Measurements from ENCODE around the gene SLC16A5. TPM values are rescaled to one million over a fixed set of nuclear protein-coding genes. Genes with fewer than 3 reads are reported as not detected.

SLC16A5 gene
- total RNA-seq, 1 donor from 2014 or later, result 10.5 TPM

GRCh38 chr17:75079023-75079373 is 8.8 kb upstream of the SLC16A5 start:
- intact Hi-C loops (cut with DNase I), result no loop called here
- DNase-seq (ENCODE audit: low spot score) (no peak), ATAC-seq (no peak)

DNA sequence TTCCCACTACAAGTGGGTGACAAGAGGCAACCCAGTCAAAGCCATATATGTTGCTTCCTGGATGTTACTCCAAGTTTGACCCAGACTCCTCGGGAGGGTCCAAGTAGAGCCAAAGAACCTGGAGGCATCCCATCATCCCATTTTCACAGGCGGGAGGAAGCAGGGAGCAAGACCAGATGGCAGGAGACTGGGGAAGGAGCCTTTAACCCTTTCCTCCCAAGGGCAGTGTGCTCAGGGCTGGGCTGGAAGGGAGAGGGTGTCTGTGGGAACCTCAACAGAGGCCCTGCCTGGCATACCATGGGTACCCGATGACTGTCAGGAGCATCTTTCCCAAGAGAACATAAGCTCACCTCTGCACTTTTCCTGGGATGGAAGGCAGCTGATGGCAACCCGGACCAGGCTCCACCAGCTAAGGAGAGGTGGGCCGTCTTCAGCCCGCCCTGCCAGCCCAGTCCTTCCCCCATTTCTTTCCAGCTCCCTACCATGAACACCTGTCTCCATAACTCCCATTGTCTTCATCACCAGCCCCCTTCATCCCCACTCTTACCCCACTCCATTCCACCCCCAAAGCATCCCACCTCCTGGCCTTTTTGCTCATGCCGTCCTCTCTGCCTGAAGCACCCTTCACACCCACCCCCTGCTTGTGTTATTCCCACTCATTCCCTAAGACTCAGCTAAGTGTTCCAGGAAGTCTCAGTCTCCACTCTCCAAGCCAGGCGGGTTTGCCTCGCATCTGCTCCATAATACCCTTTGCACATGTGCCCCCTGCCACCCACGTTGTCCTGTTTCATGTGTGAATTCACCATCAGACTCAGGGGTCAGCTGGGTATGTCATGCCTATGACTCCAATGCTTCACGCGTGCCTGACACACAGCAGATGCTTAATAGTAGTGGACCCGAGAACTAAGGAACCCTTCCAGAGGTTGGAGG is 5.9 kb upstream of the SLC16A5 start:
- intact Hi-C loops (cut with DNase I), result no loop called here
- DNase-seq (ENCODE audit: low spot score), result no peak

GRCh38 chr17:75082683-75083082 is 5.1 kb upstream of the SLC16A5 start:
- ATAC-seq (no peak), DNase-seq (ENCODE audit: low spot score) (no peak)
- intact Hi-C loops (cut with DNase I), result no loop called here

More for the DNA sequence above, 5.9 kb upstream of the SLC16A5 start:
- no peak for ATAC-seq

- DNase-seq (ENCODE audit: low spot score) (no peak), ATAC-seq (peak; percentile 7)
- intact Hi-C loops (cut with DNase I), result no loop called here
Measured at GRCh38 chr17:75084039-75084660, 3.6 kb upstream of the SLC16A5 start.

GRCh38 chr17:75086496-75087181 is 1.1 kb upstream of the SLC16A5 start:
- intact Hi-C loops (cut with DNase I), result no loop called here
- DNase-seq (ENCODE audit: low spot score) (no peak), ATAC-seq (no peak)

- DNase-seq (ENCODE audit: low spot score) (no peak), ATAC-seq (no peak)
- intact Hi-C loops (cut with DNase I), result no loop called here
Measured at GRCh38 chr17:75087182-75087557, 584 bp upstream of the SLC16A5 start.

DNA sequence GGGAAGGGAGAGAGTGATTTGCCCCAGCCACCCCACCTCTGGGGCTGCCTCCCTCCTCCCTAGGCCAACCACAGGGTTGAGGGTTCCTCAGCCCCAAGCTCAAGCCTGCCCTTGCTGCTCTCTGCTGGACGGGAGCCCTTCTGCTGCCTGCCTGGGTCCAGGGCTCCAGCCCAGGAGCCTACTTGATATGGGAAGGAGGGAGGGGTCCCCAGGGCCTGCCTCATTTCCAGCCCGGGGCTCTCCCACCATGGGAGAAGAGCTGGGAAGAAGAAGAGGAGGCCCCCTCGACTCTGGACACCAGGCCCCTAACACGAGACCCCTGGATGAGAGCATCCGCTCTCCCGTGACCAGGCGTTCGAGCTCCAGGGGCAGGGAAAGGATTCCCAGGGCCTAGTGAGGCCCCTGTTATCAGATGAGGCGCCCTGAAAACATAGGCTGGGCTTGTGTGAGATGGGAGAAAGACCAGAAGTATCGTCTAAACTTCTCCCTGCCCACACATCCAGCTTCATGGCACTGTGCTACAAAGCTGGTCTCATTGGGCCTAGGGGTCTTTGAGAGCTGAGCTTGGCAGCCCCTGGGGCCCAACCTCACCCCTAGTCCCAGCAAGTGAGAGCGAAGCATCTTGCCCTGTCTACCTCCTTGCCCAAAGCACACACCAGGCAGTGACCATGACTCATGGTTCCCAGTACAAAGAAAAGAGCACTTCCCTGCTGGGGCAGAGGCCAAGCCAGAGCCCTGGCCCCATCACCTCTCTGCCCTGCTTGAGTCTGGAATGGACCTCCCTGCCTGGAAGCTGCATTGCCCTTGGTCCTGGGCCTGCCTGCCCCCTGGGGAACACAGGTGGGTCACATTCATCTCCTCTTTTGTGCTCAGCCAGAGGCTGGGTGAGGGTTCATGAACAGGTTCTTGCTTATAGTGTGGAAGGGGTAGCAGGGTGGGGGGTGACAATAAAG is 987 bp downstream of the SLC16A5 start:
- ATAC-seq (peak; percentile 27), DNase-seq (ENCODE audit: low spot score) (no peak)
- intact Hi-C loops (cut with DNase I), result no loop called here

GRCh38 chr17:75090871-75091854 is 3.4 kb downstream of the SLC16A5 start:
- intact Hi-C loops (cut with DNase I), result no loop called here
- ATAC-seq (peak; percentile 12), DNase-seq (ENCODE audit: low spot score) (no peak)

GRCh38 chr17:75091855-75092327 is 4.1 kb downstream of the SLC16A5 start:
- no peak for ATAC-seq
- intact Hi-C loops (cut with DNase I), result no loop called here

GRCh38 chr17:75093548-75094158 is 5.9 kb downstream of the SLC16A5 start:
- ATAC-seq (no peak), DNase-seq (ENCODE audit: low spot score) (no peak)
- intact Hi-C loops (cut with DNase I), result no loop called here

More at GRCh38 chr17:75091855-75092327, 4.1 kb downstream of the SLC16A5 start:
- no peak for DNase-seq (ENCODE audit: low spot score)

DNA sequence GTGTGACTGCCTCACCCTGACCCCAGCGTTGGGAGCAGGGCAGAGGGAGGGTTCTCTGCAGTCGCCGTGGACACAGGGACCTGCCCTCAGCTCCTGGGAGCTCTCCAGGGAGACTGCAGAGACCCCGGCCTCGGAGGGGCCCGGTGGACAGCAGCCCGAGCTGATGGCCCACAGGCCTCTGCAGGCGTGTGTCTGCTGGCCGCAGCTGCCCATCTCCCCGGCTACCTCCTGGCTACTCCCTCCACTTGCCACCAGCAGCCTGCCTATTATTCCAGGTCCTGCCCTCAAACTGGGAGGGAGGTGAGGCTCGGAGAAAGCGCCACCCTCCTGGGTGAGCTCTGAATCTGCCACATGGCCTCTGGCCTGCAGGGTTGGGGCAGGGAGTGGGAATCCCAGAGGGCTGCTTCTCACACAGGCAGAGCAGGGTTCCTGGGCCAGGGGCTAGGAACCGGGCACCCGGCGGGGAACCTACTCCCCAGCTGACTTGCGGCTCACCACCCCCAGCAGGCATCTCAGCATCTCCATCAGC is 7.2 kb downstream of the SLC16A5 start:
- no peak for ATAC-seq
- no peak for DNase-seq (ENCODE audit: low spot score)
- intact Hi-C loops (cut with DNase I), result no loop called here

- ATAC-seq, result peak; percentile 76
- intact Hi-C loops (cut with DNase I), result no loop called here
- DNase-seq (ENCODE audit: low spot score), result peak; percentile 61
Measured at GRCh38 chr17:75096082-75096625, 8.4 kb downstream of the SLC16A5 start.

DNA sequence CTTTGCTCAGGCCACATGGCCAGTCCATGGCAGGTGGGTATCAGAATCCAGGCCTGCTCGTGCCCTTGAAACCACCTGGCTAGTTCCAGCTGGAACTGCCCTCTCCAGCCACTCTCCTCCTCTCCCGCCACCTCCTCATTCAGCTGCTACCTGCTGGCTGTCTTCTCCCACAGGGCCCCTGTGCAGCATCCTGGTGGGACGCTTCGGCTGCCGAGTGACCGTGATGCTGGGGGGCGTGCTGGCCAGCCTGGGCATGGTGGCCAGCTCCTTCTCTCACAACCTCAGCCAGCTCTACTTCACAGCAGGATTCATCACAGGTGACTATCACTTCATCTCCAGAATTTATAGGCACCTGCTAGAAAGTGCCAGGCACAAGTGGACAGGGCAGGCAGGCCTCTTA is 10.1 kb downstream of the SLC16A5 start:
- no peak for ATAC-seq
- no peak for DNase-seq (ENCODE audit: low spot score)
- intact Hi-C loops (cut with DNase I), result no loop called here

DNA sequence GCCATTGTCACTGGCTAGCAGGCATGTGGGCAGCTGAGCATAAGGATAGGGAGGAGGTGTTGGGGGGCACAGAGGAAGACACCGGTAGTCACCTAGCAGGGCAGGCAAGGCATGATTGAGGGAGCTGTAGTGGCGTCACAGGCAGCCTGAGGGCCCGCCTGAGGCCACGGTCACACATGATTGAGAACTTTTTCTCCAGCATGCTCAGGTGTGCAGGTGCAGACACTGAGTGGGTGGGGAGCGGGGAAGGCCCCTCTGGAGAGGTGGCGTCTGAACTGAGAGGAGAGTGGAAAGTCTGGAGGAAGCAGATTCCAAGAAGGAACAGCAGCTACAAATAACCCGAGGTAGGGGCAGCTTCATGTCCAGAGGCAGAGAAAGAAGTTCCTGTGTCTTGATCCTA is 11.1 kb downstream of the SLC16A5 start:
- DNase-seq (ENCODE audit: low spot score), result no peak
- intact Hi-C loops (cut with DNase I), result no loop called here
- ATAC-seq, result no peak

- no peak for DNase-seq (ENCODE audit: low spot score)
- intact Hi-C loops (cut with DNase I), result no loop called here
- no peak for ATAC-seq
Measured at GRCh38 chr17:75099881-75100595, 12.3 kb downstream of the SLC16A5 start.

DNA sequence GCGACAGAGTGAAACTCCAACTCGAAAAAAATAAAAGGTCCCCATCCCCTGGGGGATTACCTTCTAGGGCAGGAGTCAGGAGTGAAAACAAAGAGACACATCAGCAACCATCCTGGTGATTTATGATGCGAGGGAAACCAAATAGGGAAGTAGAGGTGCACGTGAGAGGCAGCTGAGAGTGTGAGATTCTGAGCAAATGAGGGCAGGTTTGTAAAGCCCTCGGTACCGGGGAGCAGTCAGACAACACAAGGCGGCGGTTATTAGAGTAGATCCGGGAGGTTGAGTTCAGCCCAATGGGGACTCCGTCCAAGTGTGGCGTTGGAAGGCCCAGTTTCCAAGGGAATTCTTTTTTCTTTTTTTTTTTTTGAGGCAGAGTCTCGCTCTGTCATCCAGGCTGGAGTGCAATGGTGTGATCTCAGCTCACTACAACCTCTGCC is 14.6 kb downstream of the SLC16A5 start:
- ATAC-seq (no peak), DNase-seq (ENCODE audit: low spot score) (no peak)
- intact Hi-C loops (cut with DNase I), result no loop called here

All from sciatic nerve (tissue), 2 donors.